ENCODE results near the gene HIVEP3. TPM values are rescaled to one million over a fixed set of nuclear protein-coding genes. Genes with fewer than 3 reads are reported as not detected.

Gene HIVEP3
- total and polyA plus RNA-seq, 2 of the 13 experiments (the other 11 are each of a cell fraction or from before 2014, with no cell fraction given), result 0.05 TPM; not detected in 1

DNA sequence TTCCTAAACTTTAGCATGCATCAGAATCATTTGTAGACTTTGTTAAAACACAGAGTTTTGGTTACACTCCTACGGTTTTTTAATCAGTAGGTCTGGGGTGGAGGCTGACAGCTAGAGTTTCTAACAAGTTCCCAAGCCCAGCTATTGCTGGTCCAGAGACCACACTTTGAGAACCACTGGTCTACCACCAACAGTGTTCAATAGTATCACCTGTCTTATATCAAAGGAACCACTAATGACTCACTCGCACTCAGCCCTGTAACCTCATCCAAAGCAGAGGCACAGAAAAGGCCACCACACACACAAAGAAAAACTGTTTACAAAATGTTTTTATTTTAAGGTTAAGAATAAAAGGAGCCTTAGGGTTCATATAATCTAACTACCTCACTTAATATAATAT is 68.7 kb downstream of the HIVEP3 start:
- 0% methylated on average over 2 of the region's 2 CpGs for WGBS (ENCODE audit: low lambda C conversion rate)
- intact Hi-C loops (cut with micrococcal nuclease; ENCODE audit: unreplicated experiment), result no loop called here
- DNase-seq (ENCODE audit: low spot score) (no peak), FAIRE-seq (no peak), ATAC-seq (no peak)
- ChIA-PET CTCF (ENCODE audit: low intra/inter-chr PET ratio, low total read pairs) (no interaction called here), POLR2A (no interaction called here)
- Histone ChIP-seq H3K9ac (ENCODE audit: insufficient read depth, low read depth, low read length) (no peak overlapping the region), H3K27ac (ENCODE audit: extremely low read length, insufficient read depth, low read length) (no peak overlapping the region), H3K27me3 (ENCODE audit: control insufficient read depth in 1 of 2, insufficient read depth in 2 of 2, low read length in 2 of 2) (peaks cover 4 to 13% of the 10 kb centered on the region in 2 experiments; a peak in 4 of 5 replicates), H3K36me3 (replicated peaks in 1 of 2; ENCODE audit: control insufficient read depth in 1 of 2, insufficient read depth in 2 of 2, low read length in 2 of 2) (no peaks in the 10 kb centered on the region), H3K4me3 (replicated peaks in 1 of 3; ENCODE audit: insufficient read depth in 1 of 3, low read depth in 2 of 3, low read length in 3 of 3) (no peak overlapping the region), H3K79me2 (ENCODE audit: insufficient read depth, low read length) (no peaks in the 10 kb centered on the region), H2AFZ (ENCODE audit: low read length) (no peak overlapping the region), H4K20me1 (ENCODE audit: insufficient read depth, low read length) (no peaks in the 10 kb centered on the region), H3K4me2 (ENCODE audit: low read depth, low read length) (no peak overlapping the region), H3K4me1 (ENCODE audit: insufficient read depth, low read length) (no peaks in the 10 kb centered on the region), H3K9me3 (ENCODE audit: low read length) (no peaks in the 10 kb centered on the region)
- no TSS peak for BruUV-seq (replicated peaks)
- in situ Hi-C loops (cut with HindIII; ENCODE audit: extremely low pct_ligation_motif_present, low pct_unique_long_range_greater_than_20kb), result no loop called here
- TF ChIP-seq FOXM1 (CRISPR knock-in tag; IDR thresholded peaks at IDR 0.05) (no peak), GATAD2A (CRISPR knock-in tag; IDR thresholded peaks at IDR 0.05) (no peak), FIP1L1 (IDR thresholded peaks at IDR 0.05; ENCODE audit: borderline replicate concordance, insufficient read depth, low read depth, low read length) (no peak), SNRNP70 (IDR thresholded peaks at IDR 0.05; ENCODE audit: low read depth, low read length) (no peak), CEBPB (IDR thresholded peaks at IDR 0.05; ENCODE audit: borderline replicate concordance, low read depth, low read length) (no peak), ZNF549 (CRISPR knock-in tag; IDR thresholded peaks at IDR 0.05) (no peak), ZNF780A (CRISPR knock-in tag; IDR thresholded peaks at IDR 0.05) (no peak), POLR2AphosphoS2 (IDR thresholded peaks at IDR 0.05; ENCODE audit: low read depth, low read length) (no peak), STAG1 (CRISPR knock-in tag; IDR thresholded peaks at IDR 0.05) (no peak), ZNF605 (CRISPR knock-in tag; IDR thresholded peaks at IDR 0.05) (no peak), TSC22D2 (CRISPR knock-in tag; IDR thresholded peaks at IDR 0.05; ENCODE audit: borderline replicate concordance) (no peak), HDAC1 (CRISPR knock-in tag; IDR thresholded peaks at IDR 0.05) (no peak), MAFK (conservative IDR thresholded peaks at IDR 0.05 in 1 of 2, IDR thresholded peaks at IDR 0.05 in 1 of 2; ENCODE audit: low read length in 2 of 2) (no peak), ARNT2 (CRISPR knock-in tag; IDR thresholded peaks at IDR 0.05; ENCODE audit: low read depth) (no peak), NFE2L2 (IDR thresholded peaks at IDR 0.05; ENCODE audit: low read length) (no peak)
- TF ChIP-seq, protein P1, sequence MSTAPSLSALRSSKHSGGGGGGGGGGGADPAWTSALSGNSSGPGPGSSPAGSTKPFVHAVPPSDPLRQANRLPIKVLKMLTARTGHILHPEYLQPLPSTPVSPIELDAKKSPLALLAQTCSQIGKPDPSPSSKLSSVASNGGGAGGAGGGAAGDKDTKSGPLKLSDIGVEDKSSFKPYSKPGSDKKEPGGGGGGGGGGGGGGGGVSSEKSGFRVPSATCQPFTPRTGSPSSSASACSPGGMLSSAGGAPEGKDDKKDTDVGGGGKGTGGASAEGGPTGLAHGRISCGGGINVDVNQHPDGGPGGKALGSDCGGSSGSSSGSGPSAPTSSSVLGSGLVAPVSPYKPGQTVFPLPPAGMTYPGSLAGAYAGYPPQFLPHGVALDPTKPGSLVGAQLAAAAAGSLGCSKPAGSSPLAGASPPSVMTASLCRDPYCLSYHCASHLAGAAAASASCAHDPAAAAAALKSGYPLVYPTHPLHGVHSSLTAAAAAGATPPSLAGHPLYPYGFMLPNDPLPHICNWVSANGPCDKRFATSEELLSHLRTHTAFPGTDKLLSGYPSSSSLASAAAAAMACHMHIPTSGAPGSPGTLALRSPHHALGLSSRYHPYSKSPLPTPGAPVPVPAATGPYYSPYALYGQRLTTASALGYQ (CRISPR knock-in tag; IDR thresholded peaks at IDR 0.05), result no peak

All from HepG2 (cell line).